Tibial nerve (tissue), 4 donors: ENCODE data around the gene HCFC1.

Experiments
- CTCF ChIP-seq, 5 experiments: fragments of 200-600 bp in 3 of 5; fragments of 450-650 bp in 2 of 5; sonication (generic) in 3 of 5; IDR thresholded peaks; one replicate each; pipeline ENCODE4 v1.5.1; 2016 to 2019; ENCODE audit warnings: antibody characterized with exemption in 5 of 5, mild to moderate bottlenecking in 3 of 5, moderate library complexity in 2 of 5
- EP300 ChIP-seq, 2 donors: sonication (generic); formaldehyde crosslinking; IDR thresholded peaks; one replicate each; pipeline ENCODE4 v1.6.1; 2017; ENCODE audit warnings: antibody characterized with exemption in 2 of 2, mild to moderate bottlenecking in 1 of 2
- POLR2A ChIP-seq, 2 donors: fragments of 450-650 bp; IDR thresholded peaks; one replicate each; pipeline ENCODE4 v1.6.1; 2017; ENCODE audit warnings: antibody characterized with exemption in 2 of 2, mild to moderate bottlenecking in 2 of 2, moderate library complexity in 2 of 2

- TF ChIP-seq POLR2A (IDR thresholded peaks at IDR 0.05) (no peak), CTCF (IDR thresholded peaks at IDR 0.05) (no peak), EP300 (IDR thresholded peaks at IDR 0.05) (no peak)
Measured at GRCh38 chrX:153958605-153959004, 13.0 kb downstream of the HCFC1 start.
